ENCODE data around the gene TMEM255A.

DNA sequence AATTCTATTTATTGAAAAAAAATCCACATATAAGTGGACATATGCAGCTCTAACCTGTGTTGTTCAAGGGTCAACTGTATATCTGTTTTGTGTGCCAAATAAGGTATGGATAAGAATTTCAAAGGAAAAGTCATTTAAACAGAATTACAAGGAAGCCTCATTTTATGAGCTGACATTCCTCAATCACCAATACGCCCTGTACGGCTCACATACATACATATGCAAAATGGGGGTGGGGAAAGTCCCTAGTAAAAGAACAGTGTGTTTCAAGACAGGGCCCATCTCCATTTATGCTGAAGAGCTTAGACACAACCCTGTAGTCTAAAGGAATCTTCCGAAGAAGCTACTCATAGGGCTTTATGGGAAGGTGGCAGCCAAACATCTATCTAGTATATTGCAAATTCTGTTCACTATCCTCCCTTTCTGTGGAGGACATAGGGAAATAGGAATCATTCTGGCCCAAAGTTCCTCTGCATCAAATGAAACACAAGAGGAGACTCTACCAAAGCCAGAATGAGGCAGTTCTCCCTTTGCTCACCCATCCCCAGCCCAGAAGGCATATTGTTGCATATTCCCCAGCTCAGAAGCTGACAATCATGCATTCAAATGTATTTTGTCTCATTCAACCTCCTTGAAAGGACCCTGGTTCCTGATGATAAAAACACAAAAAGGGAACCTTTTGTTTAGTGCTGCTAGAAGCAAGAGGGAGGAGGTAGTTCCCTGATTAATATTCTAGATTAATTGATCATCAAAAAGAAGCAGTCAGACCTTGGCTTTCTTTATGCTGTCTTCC lies 74.4 kb downstream of the TMEM255A start:
- TF ChIP-seq, protein P1, sequence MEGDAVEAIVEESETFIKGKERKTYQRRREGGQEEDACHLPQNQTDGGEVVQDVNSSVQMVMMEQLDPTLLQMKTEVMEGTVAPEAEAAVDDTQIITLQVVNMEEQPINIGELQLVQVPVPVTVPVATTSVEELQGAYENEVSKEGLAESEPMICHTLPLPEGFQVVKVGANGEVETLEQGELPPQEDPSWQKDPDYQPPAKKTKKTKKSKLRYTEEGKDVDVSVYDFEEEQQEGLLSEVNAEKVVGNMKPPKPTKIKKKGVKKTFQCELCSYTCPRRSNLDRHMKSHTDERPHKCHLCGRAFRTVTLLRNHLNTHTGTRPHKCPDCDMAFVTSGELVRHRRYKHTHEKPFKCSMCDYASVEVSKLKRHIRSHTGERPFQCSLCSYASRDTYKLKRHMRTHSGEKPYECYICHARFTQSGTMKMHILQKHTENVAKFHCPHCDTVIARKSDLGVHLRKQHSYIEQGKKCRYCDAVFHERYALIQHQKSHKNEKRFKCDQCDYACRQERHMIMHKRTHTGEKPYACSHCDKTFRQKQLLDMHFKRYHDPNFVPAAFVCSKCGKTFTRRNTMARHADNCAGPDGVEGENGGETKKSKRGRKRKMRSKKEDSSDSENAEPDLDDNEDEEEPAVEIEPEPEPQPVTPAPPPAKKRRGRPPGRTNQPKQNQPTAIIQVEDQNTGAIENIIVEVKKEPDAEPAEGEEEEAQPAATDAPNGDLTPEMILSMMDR (IDR thresholded peaks at IDR 0.05) = no peak
- no peak for TF ChIP-seq POLR2A (IDR thresholded peaks at IDR 0.05)
